ENCODE data around the gene GET3. TPM values are rescaled to one million over a fixed set of nuclear protein-coding genes. Genes with fewer than 3 reads are reported as not detected.
A peak's percentile ranks its signal among the peaks of the same experiment; 100 is the strongest.
"Not testable (repeated sequence)": the region's sequence is repeated elsewhere in the genome, so short reads cannot be mapped to it uniquely, and the experiment has no call there.

GET3 gene
- total RNA-seq, 1 experiment from 2014 or later, result 53.9 TPM

DNA sequence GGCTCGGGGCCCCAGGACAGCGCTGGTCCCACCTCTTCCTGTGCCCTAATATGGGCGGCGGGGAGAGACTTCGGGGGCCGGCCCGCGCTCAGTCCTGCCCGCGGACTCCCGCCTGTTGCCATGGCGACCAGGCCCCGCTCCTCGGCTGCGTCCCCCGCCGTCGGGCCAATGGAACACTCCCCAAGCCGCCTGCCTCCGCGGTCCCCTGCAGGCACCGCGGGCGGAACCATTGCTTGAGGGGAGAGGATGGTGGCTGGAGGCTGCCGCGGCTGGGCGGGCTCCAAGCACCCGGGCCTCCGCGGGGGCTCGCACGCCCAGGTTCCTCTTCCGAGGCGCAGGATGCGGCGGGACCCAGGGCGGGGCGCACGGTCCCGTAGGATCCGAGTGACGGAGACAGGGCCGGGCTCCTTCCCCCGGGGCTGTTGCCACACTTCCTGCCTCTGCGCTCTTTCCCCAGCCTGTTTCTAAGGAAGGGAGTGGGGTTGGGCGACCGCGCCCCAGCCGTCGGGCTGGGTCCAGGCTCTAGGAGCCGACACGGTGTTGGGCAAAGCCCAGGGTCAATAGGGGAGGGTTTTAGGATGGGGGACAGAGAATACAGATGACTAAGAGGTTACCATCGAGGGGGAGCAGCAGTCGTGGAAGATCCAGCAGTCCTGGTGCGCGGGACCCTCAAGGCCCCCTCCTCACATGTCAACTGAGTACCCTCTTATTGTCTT, 52.8 kb downstream of the GET3 start:
- peak; percentile 95 for DNase-seq (ENCODE audit: extremely low read depth, low read depth)

DNA sequence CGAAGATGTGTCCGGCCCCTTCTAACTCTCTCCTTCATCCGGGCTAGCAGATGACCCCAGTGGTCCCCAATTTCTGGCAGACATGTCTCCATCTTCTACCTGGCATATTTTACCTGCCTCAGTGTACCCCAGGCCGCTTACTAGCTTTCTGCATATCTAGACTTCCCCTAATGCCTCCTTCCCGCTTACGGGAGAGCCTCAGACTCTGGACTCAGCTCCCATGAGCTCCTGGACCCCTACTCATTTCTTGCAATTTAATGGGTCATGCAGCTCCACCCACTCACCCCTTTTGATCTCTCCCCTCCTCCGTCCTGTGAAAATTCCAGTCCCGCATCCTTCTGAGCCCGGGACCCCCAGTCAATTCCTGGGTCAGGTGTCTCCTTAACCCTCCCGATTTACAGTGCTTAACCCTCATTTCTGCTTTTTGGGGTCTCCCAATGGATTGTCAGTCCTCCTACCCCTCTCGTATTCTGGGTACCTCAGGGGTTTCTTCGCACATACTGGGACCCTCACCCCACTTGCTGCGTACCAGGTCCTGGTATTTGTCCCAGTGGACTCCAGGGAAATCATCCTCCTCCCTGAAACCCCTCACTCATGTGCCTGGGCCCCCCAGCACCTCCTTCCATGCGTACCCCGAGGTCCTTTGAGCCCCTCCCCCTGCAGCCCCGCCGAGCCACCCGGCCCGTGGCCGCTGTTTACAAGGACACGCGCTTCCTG, 53.5 kb downstream of the GET3 start:
- no peak for DNase-seq (ENCODE audit: extremely low read depth, low read depth)

DNA sequence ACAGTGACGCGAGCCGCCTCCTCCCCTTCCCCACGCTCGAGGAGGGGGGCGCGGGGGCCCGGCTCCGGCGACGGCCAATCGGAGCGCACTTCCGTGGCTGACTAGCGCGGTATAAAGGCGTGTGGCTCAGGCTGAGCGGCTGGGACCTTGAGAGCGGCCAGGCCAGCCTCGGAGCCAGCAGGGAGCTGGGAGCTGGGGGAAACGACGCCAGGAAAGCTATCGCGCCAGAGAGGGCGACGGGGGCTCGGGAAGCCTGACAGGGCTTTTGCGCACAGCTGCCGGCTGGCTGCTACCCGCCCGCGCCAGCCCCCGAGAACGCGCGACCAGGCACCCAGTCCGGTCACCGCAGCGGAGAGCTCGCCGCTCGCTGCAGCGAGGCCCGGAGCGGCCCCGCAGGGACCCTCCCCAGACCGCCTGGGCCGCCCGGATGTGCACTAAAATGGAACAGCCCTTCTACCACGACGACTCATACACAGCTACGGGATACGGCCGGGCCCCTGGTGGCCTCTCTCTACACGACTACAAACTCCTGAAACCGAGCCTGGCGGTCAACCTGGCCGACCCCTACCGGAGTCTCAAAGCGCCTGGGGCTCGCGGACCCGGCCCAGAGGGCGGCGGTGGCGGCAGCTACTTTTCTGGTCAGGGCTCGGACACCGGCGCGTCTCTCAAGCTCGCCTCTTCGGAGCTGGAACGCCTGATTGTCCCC, 54.2 kb downstream of the GET3 start, which contains the start of gene JUNB:
TSS of gene JUNB (plus strand) at position 142 of the 706 bp plus-strand sequence. CDS start at position 428, 286 bp downstream.
- DNase-seq (ENCODE audit: extremely low read depth, low read depth), result peak; percentile 94

DNA sequence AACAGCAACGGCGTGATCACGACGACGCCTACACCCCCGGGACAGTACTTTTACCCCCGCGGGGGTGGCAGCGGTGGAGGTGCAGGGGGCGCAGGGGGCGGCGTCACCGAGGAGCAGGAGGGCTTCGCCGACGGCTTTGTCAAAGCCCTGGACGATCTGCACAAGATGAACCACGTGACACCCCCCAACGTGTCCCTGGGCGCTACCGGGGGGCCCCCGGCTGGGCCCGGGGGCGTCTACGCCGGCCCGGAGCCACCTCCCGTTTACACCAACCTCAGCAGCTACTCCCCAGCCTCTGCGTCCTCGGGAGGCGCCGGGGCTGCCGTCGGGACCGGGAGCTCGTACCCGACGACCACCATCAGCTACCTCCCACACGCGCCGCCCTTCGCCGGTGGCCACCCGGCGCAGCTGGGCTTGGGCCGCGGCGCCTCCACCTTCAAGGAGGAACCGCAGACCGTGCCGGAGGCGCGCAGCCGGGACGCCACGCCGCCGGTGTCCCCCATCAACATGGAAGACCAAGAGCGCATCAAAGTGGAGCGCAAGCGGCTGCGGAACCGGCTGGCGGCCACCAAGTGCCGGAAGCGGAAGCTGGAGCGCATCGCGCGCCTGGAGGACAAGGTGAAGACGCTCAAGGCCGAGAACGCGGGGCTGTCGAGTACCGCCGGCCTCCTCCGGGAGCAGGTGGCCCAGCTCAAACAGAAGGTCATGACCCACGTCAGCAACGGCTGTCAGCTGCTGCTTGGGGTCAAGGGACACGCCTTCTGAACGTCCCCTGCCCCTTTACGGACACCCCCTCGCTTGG, 55.0 kb downstream of the GET3 start:
- no peak for DNase-seq (ENCODE audit: extremely low read depth, low read depth)

DNA sequence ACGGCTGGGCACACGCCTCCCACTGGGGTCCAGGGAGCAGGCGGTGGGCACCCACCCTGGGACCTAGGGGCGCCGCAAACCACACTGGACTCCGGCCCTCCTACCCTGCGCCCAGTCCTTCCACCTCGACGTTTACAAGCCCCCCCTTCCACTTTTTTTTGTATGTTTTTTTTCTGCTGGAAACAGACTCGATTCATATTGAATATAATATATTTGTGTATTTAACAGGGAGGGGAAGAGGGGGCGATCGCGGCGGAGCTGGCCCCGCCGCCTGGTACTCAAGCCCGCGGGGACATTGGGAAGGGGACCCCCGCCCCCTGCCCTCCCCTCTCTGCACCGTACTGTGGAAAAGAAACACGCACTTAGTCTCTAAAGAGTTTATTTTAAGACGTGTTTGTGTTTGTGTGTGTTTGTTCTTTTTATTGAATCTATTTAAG, 55.6 kb downstream of the GET3 start:
- DNase-seq (ENCODE audit: extremely low read depth, low read depth), result no peak

DNA sequence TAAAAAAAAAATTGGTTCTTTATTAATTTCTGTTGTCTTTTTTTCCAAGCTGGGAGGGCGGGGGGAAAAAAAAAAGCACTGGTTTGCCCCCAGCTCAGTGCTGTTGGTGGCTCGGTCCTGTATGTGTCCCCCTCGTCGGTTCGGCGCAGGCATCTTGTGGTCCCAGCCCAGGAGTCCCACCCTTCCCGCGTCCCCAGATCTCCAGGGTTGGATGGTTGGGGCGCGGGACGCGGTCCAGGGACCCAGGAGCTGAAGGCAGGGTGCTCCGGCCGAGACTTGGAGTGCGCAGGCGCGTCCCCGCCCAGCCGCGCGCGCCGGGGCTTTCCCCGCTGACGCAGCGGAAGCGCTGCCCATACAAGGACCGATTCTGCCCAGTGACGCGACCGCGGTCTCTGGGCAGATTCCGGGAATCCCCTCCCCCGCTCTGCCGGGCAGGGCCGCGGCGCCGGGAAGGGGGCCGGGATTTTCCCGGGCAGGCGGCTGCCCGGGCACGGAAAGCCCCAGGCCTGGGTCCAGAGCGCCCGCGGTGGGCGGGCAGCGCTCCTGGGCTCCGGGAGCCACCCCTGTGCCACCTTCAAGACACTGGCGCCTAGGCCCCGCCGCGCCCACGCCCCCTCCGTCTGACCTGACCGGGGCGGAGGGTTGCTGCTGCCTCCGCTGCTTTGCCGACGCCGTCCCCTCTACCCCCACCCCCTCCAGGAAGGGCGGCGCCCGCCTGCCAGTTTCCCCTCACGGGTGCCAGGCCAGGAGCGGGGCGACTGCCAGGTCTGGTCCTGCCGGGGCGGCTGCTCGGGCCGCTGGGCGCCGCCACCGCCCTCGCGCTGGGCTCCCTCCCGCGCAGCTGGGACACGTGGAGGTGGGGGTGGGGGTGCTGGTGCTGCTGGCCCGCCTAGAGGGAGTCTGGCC, 56.2 kb downstream of the GET3 start:
- peak; percentile 87 for DNase-seq (ENCODE audit: extremely low read depth, low read depth)

DNA sequence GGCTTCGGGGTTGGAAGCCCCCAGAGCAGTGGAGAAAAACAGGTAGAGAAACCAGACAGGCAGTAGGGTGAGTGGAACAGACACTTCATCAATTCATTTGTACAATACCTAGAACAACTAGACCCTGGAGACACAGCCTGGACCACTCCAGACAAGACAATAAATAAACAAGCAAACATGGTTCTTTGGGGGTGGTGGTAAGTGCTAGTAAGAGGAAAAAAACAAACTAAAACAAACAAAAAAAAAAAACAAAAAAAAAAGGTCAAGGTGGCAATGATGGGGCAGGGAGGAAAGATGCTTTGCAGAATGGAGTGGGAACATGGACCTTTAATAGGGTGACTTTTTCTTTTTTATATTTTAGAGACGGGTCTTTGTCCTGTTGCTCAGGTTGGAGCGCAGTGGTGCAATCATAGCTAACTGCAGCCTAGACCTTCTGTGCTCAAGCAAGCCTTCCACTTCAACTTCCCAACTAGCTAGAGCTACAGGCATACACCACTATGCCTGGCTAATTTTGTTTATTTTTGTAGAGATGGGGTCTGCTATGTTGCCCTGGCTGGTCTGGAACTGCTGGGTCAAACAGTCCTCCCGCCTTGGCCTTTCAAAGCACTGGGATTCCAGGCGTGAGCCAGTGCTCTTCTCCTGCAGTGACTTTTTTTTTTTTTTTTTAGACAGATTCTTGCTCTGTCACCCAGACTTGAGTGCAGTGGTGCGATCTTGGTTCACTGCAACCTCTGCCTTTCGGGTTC, 57.1 kb downstream of the GET3 start:
- no peak for DNase-seq (ENCODE audit: extremely low read depth, low read depth)

DNA sequence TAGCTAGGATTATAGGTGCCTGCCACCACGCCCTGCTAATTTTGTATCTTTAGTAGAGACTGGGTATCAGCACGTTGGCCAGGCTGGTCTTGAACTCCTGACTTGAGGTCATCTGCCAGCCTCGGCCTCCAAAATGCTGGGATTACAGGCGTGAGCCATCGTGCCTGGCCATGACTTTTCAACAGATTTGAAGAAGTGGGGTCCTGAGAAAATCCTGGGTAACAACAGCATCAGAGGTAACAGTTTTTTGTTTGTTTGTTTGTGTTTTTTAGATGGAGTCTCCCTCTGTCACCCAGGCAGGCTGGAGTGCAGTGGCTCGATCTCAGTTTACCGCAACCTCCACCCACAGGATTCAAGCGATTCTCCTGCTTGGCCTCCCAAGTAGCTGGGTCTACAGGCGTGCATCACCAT, 57.7 kb downstream of the GET3 start:
- DNase-seq (ENCODE audit: extremely low read depth, low read depth), result no peak

DNA sequence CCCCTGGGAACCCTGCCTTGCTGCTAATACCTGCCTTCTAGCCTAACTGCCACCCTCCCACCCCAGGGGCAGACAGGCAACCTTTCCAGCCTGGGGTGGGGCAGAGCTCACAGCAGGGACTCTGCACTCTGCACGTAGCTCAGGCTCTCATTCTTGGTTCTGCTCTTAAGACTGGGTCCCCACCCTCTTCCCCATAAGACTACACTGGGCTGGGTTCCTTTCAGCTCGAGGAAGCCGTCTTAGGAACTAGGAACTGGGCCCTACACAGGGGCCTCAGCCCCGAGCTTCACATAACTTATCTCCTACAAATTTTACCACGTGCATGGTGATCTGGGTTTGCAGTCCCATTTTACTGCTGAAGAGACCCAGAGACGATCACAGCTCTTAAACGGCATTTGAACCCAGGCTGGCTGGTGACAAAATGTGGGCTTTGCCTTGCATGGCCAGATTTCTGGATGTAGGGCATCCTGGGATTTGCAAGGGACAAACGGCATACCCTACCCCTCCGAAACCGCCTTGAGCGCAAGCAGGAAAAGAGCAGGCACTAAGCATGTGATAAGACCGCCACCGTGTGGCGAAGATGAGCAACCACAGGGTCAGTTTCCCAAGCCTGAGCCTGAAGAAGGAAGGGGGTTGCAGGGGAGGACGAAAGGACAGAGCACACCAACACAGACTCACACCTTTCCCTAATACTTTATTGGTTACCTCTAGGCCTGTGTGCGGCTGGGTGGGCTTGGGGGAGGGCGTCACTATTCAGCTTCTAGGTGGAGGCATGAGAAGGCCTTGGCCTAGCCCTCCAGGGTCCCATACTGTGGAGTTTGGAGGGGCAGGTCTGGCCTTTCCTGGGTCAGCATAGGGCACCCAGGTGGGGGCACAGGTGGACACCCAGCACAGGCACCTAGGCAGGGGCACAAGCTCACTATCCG, 59.1 kb downstream of the GET3 start:
- DNase-seq (ENCODE audit: extremely low read depth, low read depth), result no peak

DNA sequence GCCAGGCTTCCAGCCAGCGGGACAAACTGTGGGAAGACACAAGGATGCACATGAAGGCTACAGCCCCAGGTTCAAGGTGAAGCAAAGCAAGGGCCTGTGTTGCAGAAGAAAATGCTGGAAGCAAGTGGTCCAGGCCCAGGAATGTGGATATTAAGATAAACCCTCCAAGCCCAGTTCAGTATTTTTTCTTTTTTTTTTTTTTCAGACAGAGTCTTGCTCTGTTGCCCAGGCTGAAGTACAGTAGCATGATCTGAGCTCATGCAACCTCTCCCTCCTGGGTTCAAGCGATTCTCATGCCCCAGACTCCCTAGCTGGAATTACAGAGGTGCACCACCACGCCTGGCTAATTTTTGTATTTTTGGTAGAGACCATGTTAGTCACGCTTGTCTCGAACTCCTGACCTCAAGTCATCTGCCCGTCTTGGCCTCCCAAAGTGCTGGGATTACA, 59.9 kb downstream of the GET3 start:
- DNase-seq (ENCODE audit: extremely low read depth, low read depth), result no peak

DNA sequence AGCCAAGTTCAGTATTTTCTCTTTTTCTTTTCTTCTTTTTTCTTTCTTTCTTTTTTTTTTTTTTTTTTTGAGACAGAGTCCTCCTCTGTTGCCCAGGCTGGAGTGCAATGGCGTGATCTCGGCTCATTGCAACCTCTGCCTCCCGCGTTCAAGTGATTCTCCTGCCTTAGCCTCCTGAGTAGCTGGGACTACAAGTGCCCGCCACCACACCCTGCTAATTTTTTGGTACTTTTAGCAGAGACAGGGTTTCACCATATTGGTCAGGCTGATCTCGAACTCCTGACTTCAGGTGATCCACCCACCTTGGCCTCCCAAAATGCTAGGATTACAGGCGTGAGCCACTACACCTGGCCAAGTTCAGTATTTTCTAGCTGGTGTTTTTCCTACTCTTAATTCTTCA, 60.3 kb downstream of the GET3 start:
- DNase-seq (ENCODE audit: extremely low read depth, low read depth), result not testable (repeated sequence)

Small RNAs within 50 kb of the gene (small RNA-seq; reads per million reads assigned to genes)
- gene MIR5684 (0 to 0.02 reads per million in 2 experiments), gene SNORD41 (8.6 to 200 reads per million in 2 experiments)

Other genes with a start within 250 kb of the GET3 start
- gene ZNF564, start 186.0 kb upstream of the GET3 start, total RNA-seq (2014; rRNA removed; shearing (Covaris generic)), result 3.5 and 4.1 TPM in 2 replicates
- gene ZNF490, start 126.7 kb upstream of the GET3 start, total RNA-seq (2014; rRNA removed; shearing (Covaris generic)), result 1.7 and 1.8 TPM in 2 replicates
- 14.3 and 15.2 TPM in 2 replicates for gene ZNF791, start 126.6 kb upstream of the GET3 start, total RNA-seq (2014; rRNA removed; shearing (Covaris generic))
- gene MAN2B1, start 70.8 kb upstream of the GET3 start, total RNA-seq (2014; rRNA removed; shearing (Covaris generic)), result 21.5 and 27.7 TPM in 2 replicates
- gene WDR83, start 70.7 kb upstream of the GET3 start, total RNA-seq (2014; rRNA removed; shearing (Covaris generic)), result 5.8 and 7.7 TPM in 2 replicates
- gene DHPS, start 55.6 kb upstream of the GET3 start, total RNA-seq (2014; rRNA removed; shearing (Covaris generic)), result 75.7 and 83.6 TPM in 2 replicates
- gene GNG14, start 49.5 kb upstream of the GET3 start, total RNA-seq (2014; rRNA removed; shearing (Covaris generic)), result not detected in 2 replicates
- 6.2 and 6.9 TPM in 2 replicates for gene FBXW9, start 40.9 kb upstream of the GET3 start, total RNA-seq (2014; rRNA removed; shearing (Covaris generic))
- 17.4 and 23.4 TPM in 2 replicates for gene TNPO2, start 13.6 kb upstream of the GET3 start, total RNA-seq (2014; rRNA removed; shearing (Covaris generic))
- 141 and 145 TPM in 2 replicates for gene TRIR, start 2.8 kb upstream of the GET3 start, total RNA-seq (2014; rRNA removed; shearing (Covaris generic))
- gene BEST2, start 14.3 kb downstream of the GET3 start, total RNA-seq (2014; rRNA removed; shearing (Covaris generic)), result 0.22 TPM in 1 of 2 replicates, not detected in the other
- 6.0 TPM in 2 replicates for gene HOOK2, start 38.1 kb downstream of the GET3 start, total RNA-seq (2014; rRNA removed; shearing (Covaris generic))
- 137 and 153 TPM in 2 replicates for gene JUNB, start 54.0 kb downstream of the GET3 start, total RNA-seq (2014; rRNA removed; shearing (Covaris generic))
- gene PRDX2, start 64.3 kb downstream of the GET3 start, total RNA-seq (2014; rRNA removed; shearing (Covaris generic)), result 216 and 259 TPM in 2 replicates
- not detected in 2 replicates for gene THSD8, start 64.6 kb downstream of the GET3 start, total RNA-seq (2014; rRNA removed; shearing (Covaris generic))
- gene RNASEH2A, start 69.1 kb downstream of the GET3 start, total RNA-seq (2014; rRNA removed; shearing (Covaris generic)), result 25.6 and 31.1 TPM in 2 replicates
- gene RTBDN, start 97.1 kb downstream of the GET3 start, total RNA-seq (2014; rRNA removed; shearing (Covaris generic)), result not detected in 2 replicates
- 1.7 TPM in 2 replicates for gene MAST1, start 101.0 kb downstream of the GET3 start, total RNA-seq (2014; rRNA removed; shearing (Covaris generic))
- 24.5 and 26.8 TPM in 2 replicates for gene DNASE2, start 144.0 kb downstream of the GET3 start, total RNA-seq (2014; rRNA removed; shearing (Covaris generic))
- gene KLF1, start 149.7 kb downstream of the GET3 start, total RNA-seq (2014; rRNA removed; shearing (Covaris generic)), result 0.52 and 1.3 TPM in 2 replicates
- gene GCDH, start 153.7 kb downstream of the GET3 start, total RNA-seq (2014; rRNA removed; shearing (Covaris generic)), result 5.5 and 5.8 TPM in 2 replicates
- gene SYCE2, start 181.8 kb downstream of the GET3 start, total RNA-seq (2014; rRNA removed; shearing (Covaris generic)), result 0.37 TPM in 1 of 2 replicates, not detected in the other
- 45.7 and 46.9 TPM in 2 replicates for gene FARSA, start 196.2 kb downstream of the GET3 start, total RNA-seq (2014; rRNA removed; shearing (Covaris generic))
- gene CALR, start 201.1 kb downstream of the GET3 start, total RNA-seq (2014; rRNA removed; shearing (Covaris generic)), result 378 and 410 TPM in 2 replicates
- 165 and 189 TPM in 2 replicates for gene RAD23A, start 208.4 kb downstream of the GET3 start, total RNA-seq (2014; rRNA removed; shearing (Covaris generic))
- gene GADD45GIP1, start 219.7 kb downstream of the GET3 start, total RNA-seq (2014; rRNA removed; shearing (Covaris generic)), result 24.7 and 27.4 TPM in 2 replicates
- gene DAND5, start 232.1 kb downstream of the GET3 start, total RNA-seq (2014; rRNA removed; shearing (Covaris generic)), result not detected in 2 replicates